Fibroblast of skin of back (primary cell): ENCODE measurements around the gene ARRDC4. TPM values are rescaled to one million over a fixed set of nuclear protein-coding genes. Genes with fewer than 3 reads are reported as not detected.

Source experiments
- DNase-seq: peaks from one replicate; pipeline ENCODE4 v3.0.0-alpha.2; 2013
- polyA plus RNA-seq, 2 experiments: library from polyadenylated mRNA; unstranded; fragments of 120-200 nt; gene quantifications; one replicate each; pipeline ENCODE4 v1.2.1, GENCODE V29; 2013; ENCODE audit not compliant: insufficient read length in 2 of 2

The ARRDC4 gene, protein sequence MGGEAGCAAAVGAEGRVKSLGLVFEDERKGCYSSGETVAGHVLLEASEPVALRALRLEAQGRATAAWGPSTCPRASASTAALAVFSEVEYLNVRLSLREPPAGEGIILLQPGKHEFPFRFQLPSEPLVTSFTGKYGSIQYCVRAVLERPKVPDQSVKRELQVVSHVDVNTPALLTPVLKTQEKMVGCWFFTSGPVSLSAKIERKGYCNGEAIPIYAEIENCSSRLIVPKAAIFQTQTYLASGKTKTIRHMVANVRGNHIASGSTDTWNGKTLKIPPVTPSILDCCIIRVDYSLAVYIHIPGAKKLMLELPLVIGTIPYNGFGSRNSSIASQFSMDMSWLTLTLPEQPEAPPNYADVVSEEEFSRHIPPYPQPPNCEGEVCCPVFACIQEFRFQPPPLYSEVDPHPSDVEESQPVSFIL
- 10.3 TPM for polyA plus RNA-seq (2013, experiment 1 of 2; ENCODE audit: insufficient read length)
- polyA plus RNA-seq (2013, experiment 2 of 2; ENCODE audit: insufficient read length), result 2.9 TPM

DNA sequence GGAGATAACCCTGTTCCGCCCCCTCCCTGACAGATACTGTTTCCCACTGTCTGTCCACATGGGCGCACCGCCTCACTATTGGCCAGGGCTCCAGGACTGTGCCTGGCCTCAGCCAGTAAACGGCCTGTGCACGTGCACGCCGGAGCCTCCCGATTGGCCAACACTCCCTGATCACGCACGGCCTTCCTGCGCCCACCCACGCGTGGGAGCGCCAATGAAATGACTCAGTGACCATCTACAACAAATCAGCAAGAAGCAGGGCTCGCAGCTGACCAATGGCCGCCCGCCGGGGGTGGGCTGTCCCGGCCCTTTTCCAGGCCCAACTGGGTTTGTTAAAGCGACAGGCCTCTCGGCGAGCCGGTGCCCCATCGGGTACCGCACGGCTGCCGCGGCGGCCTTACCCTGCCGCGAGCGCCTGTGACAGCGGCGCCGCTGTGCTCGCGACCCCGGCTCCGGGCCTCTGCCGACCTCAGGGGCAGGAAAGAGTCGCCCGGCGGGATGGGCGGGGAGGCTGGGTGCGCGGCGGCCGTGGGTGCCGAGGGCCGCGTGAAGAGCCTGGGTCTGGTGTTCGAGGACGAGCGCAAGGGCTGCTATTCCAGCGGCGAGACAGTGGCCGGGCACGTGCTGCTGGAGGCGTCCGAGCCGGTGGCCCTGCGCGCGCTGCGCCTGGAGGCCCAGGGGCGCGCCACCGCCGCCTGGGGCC lies at the start of gene ARRDC4:
TSS of gene ARRDC4 (plus strand) at position 340 of the 703 bp plus-strand sequence. CDS start at position 499, 159 bp downstream.
- DNase-seq, result peak; percentile 100

DNA sequence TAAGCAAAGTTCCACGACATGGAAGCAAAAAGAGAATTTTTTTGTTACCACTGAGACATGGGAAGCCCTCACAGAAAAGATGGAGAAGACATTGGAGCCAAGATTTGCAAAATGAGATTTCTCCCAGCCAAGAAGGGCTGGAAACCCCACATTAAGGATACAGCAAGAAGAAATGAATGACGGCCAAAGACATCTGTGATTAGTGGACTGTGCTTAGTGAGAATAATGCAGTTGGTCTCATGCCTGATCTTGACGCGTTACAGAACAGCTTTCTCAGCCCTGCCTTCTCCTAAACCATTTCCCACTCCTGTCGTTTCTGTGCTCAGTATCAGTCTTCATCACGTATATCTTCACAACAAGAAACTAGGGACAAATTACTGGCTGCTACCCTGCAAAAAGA lies 45.8 kb upstream of the ARRDC4 start:
- no peak for DNase-seq

DNA sequence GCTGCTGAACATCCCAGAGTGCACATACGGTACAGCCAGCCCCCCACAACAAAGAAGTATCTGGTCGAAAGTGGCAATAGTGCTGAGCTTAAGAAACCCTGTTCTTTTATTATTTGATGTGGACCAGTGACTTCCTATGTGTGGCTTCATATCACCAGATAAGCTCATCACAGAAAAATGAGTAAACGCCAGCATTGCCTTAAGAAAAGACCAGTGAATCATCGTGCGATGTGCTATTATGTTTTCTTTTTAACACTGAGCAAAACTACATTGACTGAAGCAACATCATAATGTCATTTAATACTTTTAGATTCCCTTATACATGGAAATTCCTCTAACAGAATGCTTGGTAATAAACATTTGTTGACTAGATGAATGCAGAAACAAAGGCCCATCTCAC lies 45.2 kb upstream of the ARRDC4 start:
- DNase-seq, result no peak

DNA sequence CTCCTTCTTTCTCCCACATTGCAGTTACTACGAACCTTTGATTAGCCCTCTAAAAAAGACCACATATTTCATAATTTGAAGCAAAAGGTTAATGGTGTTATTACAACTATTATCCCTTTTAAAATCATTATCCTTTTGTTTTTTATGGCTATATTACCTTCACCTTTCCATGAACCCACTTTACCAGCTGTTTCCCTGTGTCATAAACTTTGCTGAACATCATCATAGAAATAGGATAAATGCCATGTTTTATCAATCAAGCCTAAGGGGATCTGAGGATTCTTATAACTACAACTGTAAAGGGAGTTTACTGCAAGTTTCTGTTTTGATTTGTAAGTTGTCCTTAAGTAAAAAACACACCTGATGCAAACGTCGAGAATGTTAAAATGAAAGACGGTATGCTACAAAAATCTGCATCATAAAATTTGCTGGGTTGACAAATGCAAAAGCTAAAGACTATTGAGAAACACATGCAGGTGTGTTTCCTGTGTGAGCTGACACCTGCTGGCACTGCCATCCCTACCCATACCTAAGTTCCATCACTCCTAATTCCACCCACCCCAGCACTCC lies 39.1 kb upstream of the ARRDC4 start:
- no peak for DNase-seq

DNA sequence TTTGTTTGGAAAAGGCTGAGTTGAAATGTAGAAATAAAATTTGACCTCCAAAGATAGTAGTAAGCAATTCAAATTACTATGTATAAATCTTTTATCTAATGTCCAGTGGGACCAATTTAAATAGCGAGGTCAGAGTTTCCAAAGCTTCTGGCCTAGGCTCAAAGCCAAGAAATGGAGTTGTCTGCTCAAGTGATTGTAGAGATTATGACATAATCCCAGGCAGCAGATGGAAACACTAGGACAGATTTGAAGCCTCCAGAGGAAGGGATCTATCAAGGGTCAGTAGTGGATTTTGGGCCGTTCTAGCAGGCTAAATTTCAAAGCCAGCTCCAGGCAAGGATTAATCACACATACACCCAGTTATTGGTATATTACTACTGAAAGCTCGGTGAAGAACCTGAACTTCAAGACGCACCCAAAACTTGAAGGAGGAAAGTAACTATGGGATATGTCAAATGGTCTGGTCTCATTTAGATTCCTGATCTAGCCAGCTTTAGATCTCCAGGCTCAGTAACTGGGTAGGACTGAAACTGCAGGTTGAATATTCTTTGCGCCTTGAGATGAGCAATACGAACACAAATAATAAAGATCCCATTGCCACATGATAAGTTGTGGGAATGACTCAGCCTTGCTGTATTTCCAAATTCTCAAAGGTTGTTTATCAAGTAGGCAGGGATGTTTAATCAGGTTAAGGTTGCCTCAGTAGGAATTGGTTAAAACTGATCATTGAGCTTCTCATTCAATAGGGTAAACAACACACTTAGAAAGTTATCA lies 30.9 kb upstream of the ARRDC4 start:
- DNase-seq, result no peak

DNA sequence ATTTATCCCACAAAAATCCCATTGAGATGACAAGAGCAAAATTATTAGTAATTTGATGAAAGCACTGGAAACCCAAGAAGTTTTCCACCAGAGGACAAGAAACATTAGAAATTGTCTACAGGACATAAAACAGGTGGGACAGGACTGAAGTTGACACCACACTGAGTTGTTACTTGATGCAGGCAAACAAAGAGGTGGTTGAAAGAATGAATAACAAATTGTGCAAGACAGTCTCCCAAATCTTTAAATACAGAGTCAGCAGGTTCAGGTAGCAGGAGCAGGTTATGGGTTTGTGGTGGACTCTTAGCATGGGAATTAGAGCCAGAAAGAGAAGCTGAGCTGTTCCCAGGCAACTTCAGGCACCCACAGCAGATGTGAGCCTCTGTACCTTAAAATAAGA lies 30.3 kb upstream of the ARRDC4 start:
- DNase-seq, result no peak

DNA sequence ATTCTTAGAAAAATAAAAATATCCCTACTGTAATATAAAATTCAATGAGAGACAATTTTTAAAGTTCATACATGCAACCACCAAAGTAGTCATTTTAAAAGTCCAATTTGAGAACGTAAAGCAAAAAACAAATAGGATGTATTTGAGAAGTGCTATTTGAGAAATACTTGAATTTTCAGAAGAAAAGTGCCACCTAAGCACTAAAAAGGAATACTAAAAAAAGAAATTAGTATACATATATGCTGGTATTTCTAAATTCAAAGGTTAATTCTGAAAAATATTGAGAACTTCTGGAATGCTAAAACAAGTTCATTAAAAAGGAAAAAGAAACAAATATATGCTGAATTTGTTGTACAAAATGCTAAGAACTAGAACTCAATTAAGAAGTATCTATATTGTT lies 29.2 kb upstream of the ARRDC4 start:
- no peak for DNase-seq

DNA sequence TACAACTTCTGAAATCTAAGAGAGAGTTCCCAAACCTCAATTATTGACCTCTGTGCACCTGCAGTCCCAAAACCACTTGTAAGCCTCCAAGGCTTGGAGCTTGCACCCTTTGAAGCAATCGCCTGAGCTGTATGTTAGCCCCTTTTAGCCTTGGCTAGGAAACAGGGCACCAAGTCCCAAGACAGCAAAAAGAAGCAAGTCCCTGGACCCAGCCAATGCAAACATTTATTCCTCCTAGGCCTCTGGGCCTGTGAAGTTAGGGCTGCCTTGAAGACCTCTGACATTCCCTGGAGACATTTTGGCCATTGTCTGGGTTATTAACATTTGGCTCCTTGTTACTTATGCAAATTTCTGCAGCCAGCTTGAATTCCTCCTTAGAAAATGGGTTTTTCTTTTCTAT lies 26.9 kb upstream of the ARRDC4 start:
- DNase-seq, result no peak

DNA sequence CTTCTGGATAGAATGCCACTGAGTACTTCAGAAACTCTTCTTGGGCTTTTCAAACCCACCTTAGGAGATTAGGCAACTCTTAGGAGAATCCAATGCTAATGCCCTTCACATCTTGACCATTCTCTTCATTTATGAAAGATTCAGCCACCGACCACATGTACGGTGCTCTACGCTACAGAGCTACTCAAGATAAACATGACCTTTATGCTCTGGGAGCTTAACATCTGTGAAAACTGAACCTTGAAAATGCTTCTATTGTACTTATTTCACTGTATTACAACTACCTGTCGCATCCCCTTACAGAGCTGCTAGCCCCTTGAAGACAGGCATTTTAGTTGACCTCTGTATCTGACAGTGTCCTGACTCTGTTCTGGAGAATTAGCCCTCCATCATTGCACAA lies 19.5 kb upstream of the ARRDC4 start:
- no peak for DNase-seq

DNA sequence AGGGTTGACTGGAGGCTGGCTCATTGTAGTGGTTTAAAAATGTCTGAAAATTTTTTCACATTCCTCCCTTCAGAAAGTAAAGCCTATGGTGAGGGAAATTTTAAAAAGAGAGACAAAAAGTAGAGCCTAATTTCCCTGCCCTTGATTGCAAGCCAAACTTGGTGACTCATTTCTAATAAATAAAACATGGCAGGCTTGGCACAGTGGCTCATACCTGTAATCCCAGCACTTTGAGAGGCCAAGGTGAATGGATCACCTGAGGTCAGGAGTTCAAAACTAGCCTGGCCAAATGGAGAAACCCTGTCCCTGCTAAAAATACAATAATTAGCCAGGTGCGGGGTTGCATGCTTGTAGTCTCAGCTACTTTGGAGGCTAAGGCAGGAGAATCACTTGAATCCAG lies 18.9 kb upstream of the ARRDC4 start:
- DNase-seq, result no peak

DNA sequence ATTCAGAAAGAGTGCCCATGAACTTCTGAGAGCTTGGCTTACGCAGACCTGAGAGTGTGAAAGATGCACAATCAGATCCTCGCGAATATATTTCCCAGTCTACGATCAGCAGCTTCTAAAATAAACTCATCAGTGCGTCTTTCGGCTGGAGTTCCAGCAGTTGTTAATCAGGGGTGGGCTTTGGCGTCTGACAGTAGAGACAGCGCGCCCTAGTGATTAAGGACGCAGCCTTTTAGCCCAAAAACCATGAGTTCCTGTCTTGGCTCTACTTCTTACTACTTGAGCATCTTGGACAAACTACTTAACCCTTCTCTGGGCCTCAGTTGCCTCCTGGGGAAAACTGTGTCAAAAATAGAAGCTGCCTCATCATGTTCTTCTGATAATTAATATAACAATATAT lies 15.8 kb upstream of the ARRDC4 start:
- DNase-seq, result no peak

DNA sequence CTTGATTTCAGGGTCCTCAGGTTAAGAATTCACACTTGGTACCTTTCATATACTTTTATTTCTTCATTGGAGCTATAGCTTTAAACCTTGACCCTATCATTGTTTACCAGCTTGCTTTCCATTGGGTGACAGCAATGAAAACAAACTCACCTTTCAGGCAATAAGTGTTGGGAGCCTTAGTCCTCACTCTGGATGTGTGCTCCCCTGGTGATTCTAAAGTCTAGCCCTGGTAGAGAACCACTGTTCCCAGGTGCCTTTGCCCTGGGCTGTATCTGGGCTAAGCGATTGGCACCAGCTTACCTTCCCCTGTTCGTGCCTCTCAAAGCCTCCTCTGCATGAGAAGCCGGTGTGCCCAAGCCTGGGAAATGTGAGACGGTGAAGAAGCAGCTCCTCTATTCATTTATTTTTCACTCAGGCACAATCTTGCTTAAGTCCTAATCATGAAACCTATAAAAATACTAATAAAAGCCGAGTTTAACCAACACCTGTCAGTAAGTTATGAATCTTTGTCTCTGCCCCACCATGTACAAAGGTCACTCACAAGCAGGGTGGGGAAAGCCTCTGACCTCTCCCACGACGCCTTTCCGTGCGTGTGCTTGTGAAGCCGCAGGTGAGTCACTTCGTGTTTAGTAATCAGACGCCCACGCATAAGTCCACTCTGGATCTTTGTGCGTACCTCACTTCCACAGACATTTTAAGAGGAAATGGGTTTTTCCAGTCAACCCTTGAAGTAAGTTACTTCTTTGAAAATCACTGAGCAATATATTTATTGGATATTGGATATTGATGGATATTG lies 12.8 kb upstream of the ARRDC4 start:
- no peak for DNase-seq

DNA sequence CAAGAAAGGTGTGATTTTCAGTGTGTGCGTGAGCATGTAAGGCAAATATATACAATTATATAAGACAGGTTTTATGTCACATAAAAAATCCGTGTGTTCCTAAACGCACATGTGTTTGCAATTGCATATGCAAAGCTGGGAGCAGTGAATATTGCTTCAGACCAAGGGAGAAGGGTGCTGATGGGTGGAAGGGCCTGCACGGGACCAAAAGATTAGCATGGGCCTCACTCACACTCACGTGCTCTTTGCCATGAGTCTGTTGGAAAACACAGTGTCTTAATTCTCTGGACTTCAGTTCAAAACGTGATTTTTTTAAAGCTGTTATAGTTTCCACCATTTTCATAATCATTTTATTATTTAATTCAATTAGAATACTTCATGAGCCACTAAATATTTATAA lies 7.2 kb upstream of the ARRDC4 start:
- no peak for DNase-seq

DNA sequence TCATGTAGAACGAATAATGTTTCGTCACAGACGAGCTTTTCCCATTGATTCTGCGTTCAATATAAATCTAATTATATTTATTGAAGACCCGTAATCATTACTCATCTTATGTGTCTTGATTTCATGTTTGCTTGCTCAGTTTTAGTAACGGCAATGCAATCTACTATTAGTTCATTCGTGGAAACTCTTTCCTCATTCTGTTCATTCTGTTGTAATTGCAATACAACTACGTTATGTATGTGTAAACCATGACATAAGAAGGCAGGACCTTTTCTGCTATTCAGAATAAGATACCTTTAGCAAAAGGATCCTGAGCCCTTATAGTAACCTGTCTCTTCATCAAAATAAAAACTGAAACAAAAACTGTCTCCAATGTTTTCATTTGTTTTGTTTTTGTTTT lies 6.8 kb upstream of the ARRDC4 start:
- no peak for DNase-seq

DNA sequence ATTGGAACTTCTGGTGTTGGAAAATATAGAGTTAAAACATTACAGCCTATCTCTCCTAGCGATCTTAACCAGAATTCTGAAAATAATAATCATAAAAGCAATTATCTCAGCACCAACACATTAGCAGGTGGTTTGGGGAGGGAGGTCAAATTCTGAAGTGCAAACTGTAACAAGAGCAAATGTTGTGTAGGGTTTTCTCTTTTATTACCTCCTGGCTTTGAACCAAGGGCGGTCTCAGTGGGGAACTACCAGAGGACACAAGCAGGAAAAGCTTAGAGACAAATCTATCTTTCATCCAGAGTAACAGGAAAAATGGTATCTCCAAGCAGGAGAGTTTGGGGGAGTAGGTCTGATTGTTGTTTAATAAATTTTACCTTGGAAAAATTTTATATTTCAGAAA lies 5.5 kb upstream of the ARRDC4 start:
- DNase-seq, result no peak

DNA sequence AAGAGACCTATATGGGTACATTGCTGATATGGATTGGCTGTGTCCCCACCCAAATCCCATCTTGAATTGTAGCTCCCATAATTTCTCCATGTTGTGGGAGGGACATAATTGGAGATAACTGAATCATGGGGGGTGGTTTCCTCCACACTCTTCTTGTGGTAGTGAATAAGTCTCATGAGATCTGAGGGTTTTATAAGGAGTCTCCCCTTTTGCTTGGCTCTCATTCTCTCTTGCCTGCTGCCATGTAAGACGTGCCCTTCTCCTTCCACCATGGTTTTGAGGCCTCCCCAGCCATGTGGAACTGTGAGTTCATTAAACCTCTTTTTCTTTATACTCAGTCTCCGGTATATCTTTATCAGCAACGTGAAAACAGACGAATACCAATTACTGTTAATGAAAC lies 5.0 kb upstream of the ARRDC4 start:
- no peak for DNase-seq

DNA sequence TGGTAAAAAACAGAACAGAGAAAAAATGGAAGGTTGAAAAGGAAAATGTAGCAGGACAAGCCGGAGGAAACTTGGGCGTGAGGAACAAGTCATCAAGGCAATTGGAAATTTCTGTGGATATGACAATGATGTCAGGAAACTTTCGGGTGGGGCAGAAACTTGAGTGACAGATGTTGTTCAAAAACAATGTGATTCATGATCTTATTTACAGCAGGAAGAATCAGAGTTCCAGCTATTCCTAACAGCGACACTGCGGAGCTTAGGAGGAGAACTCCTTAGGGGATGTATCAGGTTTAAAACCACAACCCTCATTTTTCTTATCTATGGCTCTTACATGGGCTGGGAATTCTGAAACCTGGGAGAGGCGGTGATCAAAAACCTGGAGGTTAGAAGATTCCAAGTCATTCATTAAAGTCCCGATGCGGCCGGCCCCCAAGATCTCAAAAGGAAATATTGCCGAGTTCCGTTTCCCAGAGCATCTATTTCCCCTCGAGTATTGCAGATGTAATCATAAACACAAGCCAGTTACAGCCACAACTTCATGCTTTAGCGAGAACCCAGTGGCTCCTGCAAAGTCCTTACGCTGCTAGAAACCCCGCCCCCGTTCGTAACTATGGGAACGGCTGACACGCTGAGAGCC lies 659 bp upstream of the ARRDC4 start:
- no peak for DNase-seq

DNA sequence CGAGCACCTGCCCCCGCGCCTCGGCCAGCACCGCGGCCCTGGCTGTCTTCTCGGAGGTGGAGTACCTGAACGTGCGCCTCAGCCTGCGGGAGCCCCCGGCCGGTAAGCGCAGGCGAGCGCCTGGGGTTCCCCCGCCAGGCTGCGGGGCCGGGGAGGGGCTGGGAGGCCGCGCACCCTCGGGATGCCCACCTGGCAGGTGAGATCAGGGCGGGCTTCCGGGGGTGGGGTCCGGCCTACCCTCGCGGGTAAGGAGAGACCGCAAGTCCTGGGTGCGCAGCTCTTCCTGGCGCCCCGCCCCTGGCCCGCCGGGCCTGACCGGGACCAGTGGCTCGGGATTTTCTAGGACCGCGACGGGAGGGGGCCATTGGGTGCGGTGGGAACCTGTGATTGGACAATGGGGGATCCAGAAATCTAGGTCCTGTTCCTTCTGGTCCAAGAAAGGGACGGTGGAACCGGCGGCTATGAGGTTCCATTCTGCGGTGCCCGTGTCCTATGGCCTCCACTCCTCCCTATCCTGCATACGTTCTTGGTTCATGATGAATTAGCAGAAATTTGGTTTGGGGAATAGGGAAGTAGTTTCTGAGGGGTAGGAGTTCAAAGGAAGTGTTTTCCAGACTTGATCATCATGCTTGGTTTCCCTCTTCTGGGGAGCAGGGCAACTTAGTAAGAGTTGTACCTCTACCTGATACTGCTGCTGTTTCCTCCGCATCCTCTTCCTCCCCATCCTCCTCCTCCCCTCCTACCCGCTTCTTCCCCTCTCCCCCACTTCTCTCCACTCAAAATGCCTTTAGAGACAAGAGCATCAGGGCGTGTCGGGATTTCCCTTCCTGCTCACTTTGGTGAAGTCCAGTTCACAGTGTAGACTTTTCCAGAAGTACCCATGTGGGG lies 808 bp downstream of the ARRDC4 start:
- DNase-seq, result peak; percentile 7

DNA sequence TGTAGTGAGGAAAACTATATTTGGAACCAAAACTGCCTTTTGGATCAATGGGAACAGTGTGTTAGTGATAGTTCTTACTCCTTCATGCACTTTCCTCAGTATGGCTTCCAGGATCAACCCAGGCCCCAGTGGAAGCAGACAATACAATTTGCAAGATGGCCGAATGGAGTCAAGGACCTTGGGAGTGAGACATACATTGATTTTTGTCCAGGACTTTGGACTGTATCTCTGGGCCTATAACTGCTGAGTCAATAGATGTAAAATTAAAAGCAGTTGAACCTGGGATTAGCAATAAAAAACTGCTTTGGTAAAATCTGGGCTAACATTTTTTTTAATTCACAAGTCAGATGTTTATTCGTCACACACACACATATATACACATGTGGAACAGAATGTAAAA lies 1.8 kb downstream of the ARRDC4 start:
- DNase-seq, result no peak

DNA sequence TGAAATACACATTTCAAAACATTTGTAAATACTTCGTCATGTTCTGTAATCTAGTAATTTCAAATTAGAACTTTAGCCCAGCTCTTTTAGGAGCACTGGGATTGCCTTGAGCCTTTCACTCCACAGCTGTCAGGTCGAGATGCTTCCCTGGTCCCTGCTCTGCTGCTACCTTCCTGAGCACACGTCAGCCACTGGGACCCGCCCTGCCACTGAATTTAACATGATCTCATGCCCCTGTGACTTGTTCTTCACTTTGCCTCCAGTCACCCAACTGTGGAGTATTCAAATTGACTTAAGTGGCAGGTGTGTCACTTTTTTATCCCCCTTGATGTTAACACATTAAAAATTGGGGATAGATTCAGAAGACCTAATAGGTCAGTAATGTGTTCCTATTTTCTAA lies 3.3 kb downstream of the ARRDC4 start:
- DNase-seq, result no peak
